Uterus (tissue), 4 donors: ENCODE data around the gene PREX1. TPM values are rescaled to one million over a fixed set of nuclear protein-coding genes. Genes with fewer than 3 reads are reported as not detected.

Experiments
- DNase-seq, 2 donors: peaks; one replicate each; pipeline ENCODE4 v3.0.0-alpha.2; 2019 to 2020
- H3K27ac ChIP-seq, 2 donors: fragments of 200-600 bp; sonication (generic); 1 replicate in 1 of 2; 2 replicates in 1 of 2; pipeline ENCODE4 v1.5.1; 2016 to 2018
- H3K27me3 ChIP-seq, 2 donors: fragments of 200-600 bp; sonication (generic); one replicate each; pipeline ENCODE4 v1.5.1; 2018 to 2019; ENCODE audit warnings: control low read depth in 1 of 2
- H3K36me3 ChIP-seq, 2 donors: fragments of 200-600 bp; sonication (generic); one replicate each; pipeline ENCODE4 v1.5.1; 2019; ENCODE audit warnings: control low read depth in 1 of 2
- H3K4me1 ChIP-seq, 2 donors: fragments of 200-600 bp; sonication (generic); one replicate each; pipeline ENCODE4 v1.5.1; 2018 to 2019; ENCODE audit warnings: control low read depth in 1 of 2
- H3K4me3 ChIP-seq, 2 donors: fragments of 200-600 bp; sonication (generic); 1 replicate in 1 of 2; 2 replicates in 1 of 2; pipeline ENCODE4 v1.5.1; 2018 to 2019; ENCODE audit warnings: mild to moderate bottlenecking in 1 of 2
- H3K9me3 ChIP-seq, 2 donors: fragments of 200-600 bp; sonication (generic); one replicate each; pipeline ENCODE4 v1.5.1; 2019; ENCODE audit warnings: control low read depth in 1 of 2
- POLR2A ChIP-seq, 2 donors: fragments of 450-650 bp; IDR thresholded peaks; one replicate each; pipeline ENCODE4 v1.6.1; 2016; ENCODE audit warnings: antibody characterized with exemption in 2 of 2, mild to moderate bottlenecking in 1 of 2, moderate library complexity in 1 of 2
- intact Hi-C: fragments of 100-400 bp; cut with DNase I; formaldehyde crosslinking; loops from one replicate; pipeline ENCODE4 v1.15.1; 2023; ENCODE audit warnings: low total_unique reads
- total RNA-seq, 4 donors: library from RNA; depleted of rRNA in 3 of 4; stranded (reverse); fragments of >200 nt in 3 of 4; gene quantifications; one replicate each; pipeline versions ENCODE4 v1.1.0 to v1.2.4, GENCODE V29; 2014 to 2023
- TF ChIP-seq, protein P1 (sequence below), 4 experiments: fragments of 200-600 bp in 2 of 4; fragments of 450-650 bp in 2 of 4; sonication (generic) in 2 of 4; IDR thresholded peaks; one replicate each; pipeline ENCODE4 v1.5.1; 2016 to 2019; ENCODE audit warnings: antibody characterized with exemption in 4 of 4, mild to moderate bottlenecking in 2 of 4, moderate library complexity in 1 of 4
- donor health status: DM: yes; HTN: yes; CAD: no.

Gene PREX1
- total RNA-seq, 4 donors from 2014 or later: 3.6 to 19.7 (median 11.3) TPM

DNA sequence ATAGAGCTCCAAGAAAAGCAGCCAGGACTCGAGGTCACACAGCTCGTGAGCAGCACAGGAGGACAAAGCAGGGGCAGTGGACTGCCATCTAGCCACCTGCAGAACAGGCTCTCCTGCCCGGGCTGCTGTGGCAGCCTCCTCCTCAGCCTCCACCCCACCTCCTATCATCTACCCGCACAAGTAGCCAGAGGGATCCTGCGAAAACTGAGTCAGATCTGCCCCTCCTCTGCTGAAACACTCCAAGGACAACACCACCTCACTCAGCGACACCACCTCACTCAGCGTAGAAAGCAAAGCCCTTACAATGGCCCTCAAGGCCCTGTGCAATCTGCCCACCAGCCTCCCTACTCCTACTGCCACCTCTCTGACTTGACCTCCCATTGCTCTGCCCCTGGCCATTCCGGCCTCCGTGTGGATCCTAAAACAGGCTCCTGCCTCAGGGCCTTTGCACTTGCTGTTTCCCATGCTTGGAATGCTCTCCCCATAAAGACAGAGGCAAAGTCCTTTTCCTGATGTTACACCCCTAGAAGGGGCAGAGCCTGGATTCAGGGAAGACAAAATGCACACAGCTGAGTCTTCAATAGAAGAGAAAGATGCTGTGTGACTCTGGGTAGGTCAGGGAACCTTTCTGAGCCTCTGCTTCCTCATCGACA lies 19.3 kb downstream of the PREX1 start:
- no peak overlapping the region for H3K27ac ChIP-seq
- DNase-seq: no peak
- H3K4me3 ChIP-seq: no peak overlapping the region
- no peaks in the 10 kb centered on the region for H3K36me3 ChIP-seq
- no peaks in the 10 kb centered on the region for H3K27me3 ChIP-seq
- no peak for TF ChIP-seq POLR2A (IDR thresholded peaks at IDR 0.05)
- TF ChIP-seq, protein P1, sequence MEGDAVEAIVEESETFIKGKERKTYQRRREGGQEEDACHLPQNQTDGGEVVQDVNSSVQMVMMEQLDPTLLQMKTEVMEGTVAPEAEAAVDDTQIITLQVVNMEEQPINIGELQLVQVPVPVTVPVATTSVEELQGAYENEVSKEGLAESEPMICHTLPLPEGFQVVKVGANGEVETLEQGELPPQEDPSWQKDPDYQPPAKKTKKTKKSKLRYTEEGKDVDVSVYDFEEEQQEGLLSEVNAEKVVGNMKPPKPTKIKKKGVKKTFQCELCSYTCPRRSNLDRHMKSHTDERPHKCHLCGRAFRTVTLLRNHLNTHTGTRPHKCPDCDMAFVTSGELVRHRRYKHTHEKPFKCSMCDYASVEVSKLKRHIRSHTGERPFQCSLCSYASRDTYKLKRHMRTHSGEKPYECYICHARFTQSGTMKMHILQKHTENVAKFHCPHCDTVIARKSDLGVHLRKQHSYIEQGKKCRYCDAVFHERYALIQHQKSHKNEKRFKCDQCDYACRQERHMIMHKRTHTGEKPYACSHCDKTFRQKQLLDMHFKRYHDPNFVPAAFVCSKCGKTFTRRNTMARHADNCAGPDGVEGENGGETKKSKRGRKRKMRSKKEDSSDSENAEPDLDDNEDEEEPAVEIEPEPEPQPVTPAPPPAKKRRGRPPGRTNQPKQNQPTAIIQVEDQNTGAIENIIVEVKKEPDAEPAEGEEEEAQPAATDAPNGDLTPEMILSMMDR (IDR thresholded peaks at IDR 0.05): no peak
- intact Hi-C loops: no loop called here
- H3K9me3 ChIP-seq: no peaks in the 10 kb centered on the region
- no peaks in the 10 kb centered on the region for H3K4me1 ChIP-seq

DNA sequence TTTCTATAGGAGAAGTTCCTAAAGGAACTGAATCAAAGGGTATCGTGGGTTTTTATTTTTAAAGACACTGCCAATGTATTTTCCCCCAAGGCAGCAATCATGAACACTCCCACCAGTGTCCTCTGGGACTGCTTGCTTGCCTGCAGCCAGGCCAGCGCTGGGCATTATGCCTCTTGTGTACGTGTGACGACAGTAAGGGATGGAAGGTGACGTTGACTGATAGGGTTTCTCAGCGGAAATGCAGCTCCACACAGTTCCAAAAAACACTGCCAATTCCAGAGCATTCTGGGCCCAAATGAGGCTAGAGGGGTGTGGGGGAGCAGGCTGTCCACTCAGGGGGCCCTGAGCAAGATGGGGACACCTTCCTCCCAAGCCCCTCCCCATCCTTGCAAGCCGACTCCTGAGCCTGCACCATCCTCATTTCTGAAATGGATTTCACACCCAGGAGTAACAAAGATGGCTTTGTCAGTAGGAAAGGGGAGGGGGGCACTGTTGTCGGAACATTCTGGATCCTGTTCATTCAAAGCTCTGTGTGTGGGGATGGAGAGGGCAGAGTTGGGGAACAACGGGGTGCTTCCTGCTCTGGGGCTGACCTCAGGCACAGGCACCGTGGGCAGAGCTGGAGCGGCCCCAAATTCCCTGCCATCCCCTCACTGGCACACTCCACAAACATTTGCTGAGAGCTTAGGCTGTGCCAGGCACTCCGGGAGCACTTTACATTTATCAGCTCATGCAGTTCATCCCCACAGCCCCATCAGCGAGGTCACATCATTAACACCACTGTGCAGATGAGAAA lies 20.0 kb downstream of the PREX1 start:
- no peak overlapping the region for H3K27ac ChIP-seq

DNA sequence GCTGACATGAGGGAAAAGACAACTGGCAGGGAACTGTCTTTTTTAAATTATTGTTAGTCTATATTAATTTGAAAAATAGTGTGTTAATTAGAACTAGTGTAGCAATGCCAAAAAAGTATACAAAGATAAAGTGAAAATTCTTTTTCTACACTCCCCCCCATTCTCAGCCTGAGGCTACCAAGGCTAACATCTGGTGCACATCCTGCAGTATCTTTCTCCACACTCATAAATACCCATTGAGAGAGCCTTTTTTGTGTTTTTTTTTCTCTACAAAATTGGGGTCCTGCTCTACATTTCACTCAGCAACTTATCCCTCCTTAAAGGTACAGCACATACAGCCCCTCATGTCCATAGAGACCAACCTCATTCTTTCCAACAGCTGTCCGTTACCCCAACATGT lies 20.7 kb downstream of the PREX1 start:
- H3K9me3 ChIP-seq: no peaks in the 10 kb centered on the region
- H3K27me3 ChIP-seq: no peaks in the 10 kb centered on the region
- H3K36me3 ChIP-seq: no peaks in the 10 kb centered on the region
- no peak overlapping the region for H3K27ac ChIP-seq
- intact Hi-C loops: no loop called here
- H3K4me3 ChIP-seq: no peak overlapping the region
- TF ChIP-seq POLR2A (IDR thresholded peaks at IDR 0.05): no peak
- TF ChIP-seq, protein P1 (IDR thresholded peaks at IDR 0.05): no peak
- no peak for DNase-seq
- no peaks in the 10 kb centered on the region for H3K4me1 ChIP-seq

More for the DNA sequence above, 20.0 kb downstream of the PREX1 start:
- H3K4me3 ChIP-seq: no peak overlapping the region
- H3K27me3 ChIP-seq: no peaks in the 10 kb centered on the region
- no peak for DNase-seq
- H3K4me1 ChIP-seq: no peaks in the 10 kb centered on the region
- TF ChIP-seq, protein P1 (IDR thresholded peaks at IDR 0.05): no peak
- H3K36me3 ChIP-seq: no peaks in the 10 kb centered on the region
- intact Hi-C loops: no loop called here
- H3K9me3 ChIP-seq: no peaks in the 10 kb centered on the region

DNA sequence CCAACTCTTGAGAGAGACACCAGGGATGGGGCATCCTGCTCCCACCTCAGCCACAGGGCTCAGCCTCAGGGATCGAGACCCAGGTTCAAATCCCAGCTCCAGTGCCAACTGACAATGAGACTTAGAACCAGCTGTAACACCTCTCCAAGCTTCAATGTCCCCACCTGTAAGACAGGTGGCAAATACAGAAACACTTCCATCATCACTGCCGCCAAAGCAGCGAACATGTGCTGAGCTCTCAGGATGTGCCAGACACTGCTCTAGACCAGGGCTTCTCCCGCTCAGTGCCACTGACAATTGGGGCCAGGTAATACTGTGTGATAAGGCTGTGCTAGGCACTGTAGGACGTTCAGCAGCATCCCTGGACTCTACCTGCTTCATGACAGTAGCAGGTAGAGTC lies 22.1 kb downstream of the PREX1 start:
- no peak for DNase-seq
- Histone ChIP-seq H3K27ac (no peak overlapping the region), H3K36me3 (no peaks in the 10 kb centered on the region), H3K9me3 (no peaks in the 10 kb centered on the region), H3K4me1 (no peaks in the 10 kb centered on the region), H3K4me3 (no peak overlapping the region), H3K27me3 (no peaks in the 10 kb centered on the region)
- intact Hi-C loops: no loop called here
- TF ChIP-seq POLR2A (IDR thresholded peaks at IDR 0.05): no peak
- TF ChIP-seq, protein P1 (IDR thresholded peaks at IDR 0.05): no peak

DNA sequence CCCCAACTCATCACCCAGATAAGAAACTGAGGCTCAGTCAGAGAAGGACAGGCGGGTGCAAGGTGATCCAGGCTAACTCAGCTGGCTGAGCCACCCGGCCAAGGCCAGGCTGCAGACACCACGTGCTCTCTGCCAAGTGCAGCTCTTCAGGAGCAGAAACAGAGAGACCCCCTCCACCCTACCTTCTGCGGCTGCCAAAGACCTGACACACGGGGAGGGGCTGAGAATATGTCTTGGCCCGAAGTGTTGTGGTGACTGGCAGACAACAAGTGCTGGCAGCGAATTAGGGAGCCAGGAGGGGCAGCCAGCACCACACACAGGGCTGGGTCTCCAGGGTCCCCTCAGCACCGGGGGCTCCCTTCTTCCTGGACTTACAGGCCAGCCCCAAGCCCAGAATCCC lies 22.5 kb downstream of the PREX1 start:
- Histone ChIP-seq H3K36me3 (no peaks in the 10 kb centered on the region), H3K4me3 (no peak overlapping the region), H3K27me3 (no peaks in the 10 kb centered on the region), H3K4me1 (no peaks in the 10 kb centered on the region), H3K9me3 (no peaks in the 10 kb centered on the region), H3K27ac (no peak overlapping the region)
- intact Hi-C loops: no loop called here
- no peak for DNase-seq
- TF ChIP-seq, protein P1 (IDR thresholded peaks at IDR 0.05): no peak
- TF ChIP-seq POLR2A (IDR thresholded peaks at IDR 0.05): no peak
